Sigmoid colon (tissue), 3 donors: Measurements from ENCODE around the gene DPY30.

Source experiments
- CTCF ChIP-seq, 4 experiments: fragments of 450-650 bp in 3 of 4; fragments of 200-600 bp in 1 of 4; IDR thresholded peaks; one replicate each; pipeline ENCODE4 v1.5.1; 2016 to 2019; ENCODE audit warnings: antibody characterized with exemption in 4 of 4, mild to moderate bottlenecking in 3 of 4, moderate library complexity in 2 of 4
- POLR2A ChIP-seq, 2 donors: fragments of 450-650 bp; IDR thresholded peaks; one replicate each; pipeline ENCODE4 v1.6.1; 2016; ENCODE audit warnings: antibody characterized with exemption in 2 of 2, mild to moderate bottlenecking in 2 of 2, moderate library complexity in 2 of 2

DNA sequence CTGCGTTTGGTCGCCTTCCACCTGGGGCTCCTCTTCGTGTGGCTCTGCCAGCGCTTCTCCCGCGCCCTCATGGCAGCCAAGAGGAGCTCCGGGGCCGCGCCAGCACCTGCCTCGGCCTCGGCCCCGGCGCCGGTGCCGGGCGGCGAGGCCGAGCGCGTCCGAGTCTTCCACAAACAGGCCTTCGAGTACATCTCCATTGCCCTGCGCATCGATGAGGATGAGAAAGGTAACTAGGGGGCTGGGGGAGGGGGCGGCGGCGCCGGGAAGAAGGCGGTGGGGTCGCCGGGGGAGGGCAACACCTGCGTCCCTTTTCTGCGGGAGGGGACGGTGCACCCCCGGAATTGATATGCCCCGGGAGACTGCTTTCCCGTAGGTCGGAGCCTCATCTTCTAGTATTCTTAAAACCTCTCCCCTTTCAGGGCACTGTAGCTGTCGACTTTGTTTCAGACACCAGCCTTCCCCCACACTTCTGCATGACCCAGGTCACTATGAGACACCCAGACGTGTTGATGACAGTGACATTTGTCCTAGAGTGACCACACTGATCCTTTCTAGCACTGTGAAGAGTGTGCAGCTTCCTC is 24.5 kb upstream of the DPY30 start:
- no peak for TF ChIP-seq CTCF (IDR thresholded peaks at IDR 0.05)
- TF ChIP-seq POLR2A (IDR thresholded peaks at IDR 0.05), result no peak
